Putamen (tissue), 1 donor: Measurements from ENCODE around the gene CPNE4.
"Not testable (repeated sequence)": the region's sequence is repeated elsewhere in the genome, so short reads cannot be mapped to it uniquely, and the experiment has no call there.

Experiments used
- DNase-seq: peaks from one replicate; pipeline ENCODE4 v3.0.0-alpha.2; 2016; ENCODE audit warnings: low spot score

Gene CPNE4

GRCh38 chr3:131532645-131533044, 502.2 kb downstream of the CPNE4 start:
- no peak for DNase-seq

DNA sequence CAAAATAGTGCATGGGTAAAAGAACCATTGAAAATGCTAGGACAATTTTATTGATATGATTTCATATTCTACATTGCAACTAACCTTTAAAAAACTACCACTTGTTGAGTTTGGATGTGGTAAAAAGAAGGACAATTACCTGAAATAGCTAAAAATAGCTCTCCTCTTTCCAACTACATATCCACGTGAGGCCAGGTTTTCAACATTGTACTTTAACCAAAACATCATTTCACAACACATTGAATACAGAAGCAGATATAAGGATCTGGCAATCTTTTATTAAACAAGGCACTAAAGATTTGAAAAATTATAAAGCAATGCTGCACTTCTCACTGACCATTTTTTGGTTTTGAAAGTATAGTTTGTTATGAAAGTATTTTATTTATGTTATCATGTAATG, 504.0 kb downstream of the CPNE4 start:
- no peak for DNase-seq

GRCh38 chr3:131530388-131530787, 504.4 kb downstream of the CPNE4 start:
- no peak for DNase-seq

- DNase-seq, result no peak
Measured at GRCh38 chr3:131526801-131527347, 507.9 kb downstream of the CPNE4 start.

DNA sequence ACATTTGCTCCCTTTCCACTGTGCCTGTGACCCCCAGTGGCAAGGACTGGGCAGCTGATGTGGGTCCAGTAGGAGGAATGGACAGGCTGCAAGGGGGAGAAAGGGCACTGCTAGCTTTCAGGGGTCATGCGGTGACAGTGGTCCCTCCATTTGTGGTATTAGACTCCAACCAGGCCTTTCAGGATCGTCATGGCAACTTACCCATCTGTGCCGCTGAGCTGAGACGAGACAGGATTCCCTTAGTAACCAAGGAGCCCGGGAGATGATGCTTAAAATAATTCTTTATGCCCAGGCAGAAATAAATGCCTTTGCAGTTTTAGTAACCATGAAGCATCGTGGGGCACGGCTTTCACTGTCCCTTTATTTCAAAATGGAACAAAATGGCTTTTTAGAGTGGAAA, 516.1 kb downstream of the CPNE4 start:
- DNase-seq, result no peak

- DNase-seq, result no peak
Measured at GRCh38 chr3:131505421-131505820, 529.4 kb downstream of the CPNE4 start.

DNA sequence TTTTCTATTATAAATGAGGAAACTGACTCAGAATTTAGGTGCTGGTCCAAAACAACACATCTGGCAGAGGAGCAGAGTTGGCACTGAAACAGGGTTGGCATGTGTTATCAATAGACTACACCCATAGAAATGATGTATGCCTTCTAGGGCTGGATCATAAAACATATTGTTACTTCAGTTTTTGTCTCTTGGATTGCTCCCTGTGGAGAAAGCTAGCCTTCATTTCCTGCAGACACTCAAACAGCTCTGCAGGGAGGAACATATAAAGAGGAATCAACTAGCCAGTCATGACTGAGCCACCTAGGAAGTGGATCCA, 531.5 kb downstream of the CPNE4 start:
- DNase-seq, result no peak

GRCh38 chr3:131502530-131503319, 532.1 kb downstream of the CPNE4 start, which contains the start of gene MRPL3:
TSS of gene MRPL3 (minus strand) at chr3:131502971. CDS start at chr3:131502821, 150 bp downstream.
- peak; percentile 84 for DNase-seq

GRCh38 chr3:131501949-131502348, 532.9 kb downstream of the CPNE4 start:
- DNase-seq, result no peak

DNA sequence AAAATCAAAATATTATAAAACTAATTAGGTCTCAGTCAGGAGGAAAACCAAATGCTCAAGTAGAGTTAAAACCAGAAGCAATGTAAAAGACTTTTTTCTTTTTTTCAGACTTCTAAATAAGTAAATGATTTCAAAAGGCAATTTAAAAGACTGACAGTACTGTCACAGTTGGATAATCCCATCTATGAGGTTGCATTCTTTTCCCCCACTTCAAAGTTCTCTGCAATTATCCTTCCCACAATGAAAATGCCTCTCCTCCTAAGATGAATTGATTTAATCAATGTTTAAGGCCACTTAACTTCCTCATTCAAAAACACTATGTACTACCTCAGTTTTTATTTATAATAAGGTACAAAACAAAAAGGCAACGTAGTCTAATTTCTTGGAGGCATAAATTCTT, 540.1 kb downstream of the CPNE4 start:
- DNase-seq, result no peak

GRCh38 chr3:131491775-131492174, 543.0 kb downstream of the CPNE4 start:
- no peak for DNase-seq

DNA sequence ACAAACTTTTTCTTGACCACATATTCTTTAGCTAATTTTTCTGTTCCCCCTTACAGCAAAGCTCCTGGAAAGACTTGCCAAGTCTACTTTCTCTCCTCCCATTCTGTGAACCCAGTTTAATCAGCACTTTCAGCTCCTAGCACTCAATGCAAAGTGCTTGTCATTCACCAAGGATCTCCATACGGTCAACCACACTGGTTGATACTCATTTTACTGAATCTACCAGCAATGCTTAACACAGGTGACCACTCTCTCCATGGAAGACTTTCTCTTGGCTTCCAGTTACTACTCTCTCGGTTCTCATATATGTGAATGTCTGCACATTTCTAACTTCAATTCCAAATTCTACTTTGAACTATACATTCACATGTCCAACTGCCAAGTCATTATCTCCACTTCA, 543.7 kb downstream of the CPNE4 start:
- DNase-seq, result no peak

- not testable (repeated sequence) for DNase-seq
Measured at GRCh38 chr3:131486545-131486944, 548.3 kb downstream of the CPNE4 start.

DNA sequence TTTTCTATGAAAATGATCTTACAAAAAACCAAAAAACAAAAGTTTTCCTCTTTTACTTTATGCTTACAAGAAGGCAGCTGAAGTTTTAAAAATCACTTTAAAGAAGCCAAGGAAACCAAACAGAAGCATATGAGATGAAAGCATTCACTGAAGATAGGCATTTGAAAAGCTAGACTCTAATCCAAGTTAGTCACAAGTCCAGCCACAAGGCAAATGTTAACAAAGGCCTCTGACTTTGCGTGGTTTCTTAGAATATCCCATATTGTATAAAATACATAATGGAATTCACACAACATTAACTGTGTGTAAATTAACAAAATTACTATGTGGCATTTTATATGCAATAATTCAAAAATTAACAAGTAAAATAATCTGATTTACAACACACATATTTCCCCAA, 549.7 kb downstream of the CPNE4 start:
- no peak for DNase-seq

GRCh38 chr3:131484496-131485111, 550.2 kb downstream of the CPNE4 start:
- no peak for DNase-seq
